Right renal cortex interstitium (tissue), 3 donors: Measurements from ENCODE around the gene DOK5. TPM values are rescaled to one million over a fixed set of nuclear protein-coding genes. Genes with fewer than 3 reads are reported as not detected.

Experiments
- DNase-seq, 3 donors: peaks; one replicate each; pipeline ENCODE4 v3.0.0-alpha.2; 2013; ENCODE audit warnings: low read depth in 3 of 3, low spot score in 2 of 3
- polyA plus RNA-seq, 3 donors: library from polyadenylated mRNA; unstranded; fragments of 120-200 nt; gene quantifications; one replicate each; pipeline ENCODE4 v1.2.1, GENCODE V29; 2013; ENCODE audit not compliant: insufficient read length in 3 of 3

DOK5 gene
- polyA plus RNA-seq, 3 donors: 10.7 to 11.4 (median 11.4) TPM

GRCh38 chr20:54606380-54606779 lies 131.0 kb downstream of the DOK5 start:
- no peak for DNase-seq

DNA sequence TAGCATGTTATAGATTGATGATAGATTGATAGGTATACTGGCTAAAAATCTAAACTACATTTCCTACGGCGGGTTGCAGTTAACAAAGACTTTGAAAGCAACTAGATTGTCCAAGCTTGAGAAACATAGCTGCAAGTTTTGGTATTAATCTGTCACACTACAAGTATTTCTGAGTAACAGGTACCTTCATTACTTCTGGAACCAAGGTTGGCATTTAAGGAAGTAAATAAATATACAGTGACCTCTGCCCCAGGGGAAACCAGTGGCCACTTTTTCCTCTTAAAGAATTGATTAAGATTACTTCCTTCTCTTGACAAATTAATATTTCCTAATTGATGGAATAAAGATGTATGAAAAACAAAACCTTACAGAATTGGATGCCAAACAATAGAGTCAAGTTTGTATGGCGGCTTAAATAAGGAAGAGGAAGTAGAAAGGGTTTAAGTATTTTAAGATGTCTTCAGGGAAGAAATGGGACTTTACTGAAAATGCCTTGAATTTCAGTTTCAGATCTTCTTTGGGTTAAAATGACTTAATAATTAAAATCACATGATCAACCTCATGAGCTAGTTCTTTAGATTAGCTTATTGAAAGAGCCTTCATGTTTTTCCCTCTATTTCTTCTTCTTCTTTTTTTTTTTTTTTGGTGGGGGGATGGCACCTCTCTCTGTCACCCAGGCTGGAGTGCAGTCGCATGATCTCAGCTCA lies 132.8 kb downstream of the DOK5 start:
- no peak for DNase-seq

GRCh38 chr20:54608943-54609342 lies 133.6 kb downstream of the DOK5 start:
- DNase-seq: no peak

DNA sequence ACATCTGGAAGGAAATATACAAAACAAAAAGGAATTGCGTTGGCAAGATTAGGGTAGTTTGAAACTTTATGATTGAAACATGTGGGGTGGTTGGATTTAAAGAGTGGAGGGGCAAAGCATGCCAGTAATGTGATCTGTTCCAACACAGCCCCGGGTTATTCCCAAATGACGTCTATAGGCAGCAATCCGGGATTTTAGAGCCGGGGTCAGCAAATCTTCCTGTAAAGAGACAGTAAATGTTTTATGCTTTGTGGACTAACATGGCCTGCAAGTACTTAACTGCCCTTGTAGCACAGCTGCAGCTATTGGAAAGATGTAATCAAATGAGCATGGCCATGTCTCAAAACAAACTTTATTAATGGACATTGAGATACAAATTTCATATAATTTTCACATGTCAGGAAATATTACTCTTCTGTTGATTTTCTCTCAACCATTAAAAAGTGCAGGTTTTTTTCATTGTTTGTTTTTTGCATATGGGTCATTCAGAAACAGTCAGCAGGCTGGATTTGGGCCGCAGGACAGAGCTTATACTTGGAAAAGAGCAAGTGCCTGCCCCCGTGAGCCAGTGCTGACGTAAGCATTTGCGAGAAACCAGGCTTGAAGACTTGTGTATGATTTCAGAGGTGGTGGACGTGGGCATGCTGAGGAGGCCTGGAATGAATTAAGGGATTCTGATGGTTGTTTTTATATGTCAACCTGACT lies 136.5 kb downstream of the DOK5 start:
- no peak for DNase-seq

- no peak for DNase-seq
Measured at GRCh38 chr20:54618412-54618811, 143.0 kb downstream of the DOK5 start.

DNA sequence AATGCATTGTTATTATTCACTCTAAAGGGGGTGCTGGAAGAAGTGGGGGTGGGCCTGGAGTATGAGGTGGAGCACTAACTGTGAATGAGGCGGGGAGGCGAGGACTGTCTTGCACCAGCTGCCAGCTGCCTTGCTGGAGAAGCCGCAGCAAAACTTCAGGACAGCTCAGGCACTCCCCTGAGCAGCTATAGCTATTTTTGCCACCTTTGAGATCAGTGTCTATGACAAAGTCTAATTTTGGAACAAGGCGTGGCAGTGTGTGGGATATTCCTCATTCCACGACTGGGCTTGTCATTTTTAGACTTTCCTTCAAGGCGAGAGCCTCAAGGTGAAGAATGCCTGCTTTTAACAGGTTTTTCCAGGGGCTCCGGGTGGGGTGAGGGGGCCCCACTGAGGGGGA lies 143.8 kb downstream of the DOK5 start:
- no peak for DNase-seq

- no peak for DNase-seq
Measured at GRCh38 chr20:54619682-54620081, 144.3 kb downstream of the DOK5 start.

DNA sequence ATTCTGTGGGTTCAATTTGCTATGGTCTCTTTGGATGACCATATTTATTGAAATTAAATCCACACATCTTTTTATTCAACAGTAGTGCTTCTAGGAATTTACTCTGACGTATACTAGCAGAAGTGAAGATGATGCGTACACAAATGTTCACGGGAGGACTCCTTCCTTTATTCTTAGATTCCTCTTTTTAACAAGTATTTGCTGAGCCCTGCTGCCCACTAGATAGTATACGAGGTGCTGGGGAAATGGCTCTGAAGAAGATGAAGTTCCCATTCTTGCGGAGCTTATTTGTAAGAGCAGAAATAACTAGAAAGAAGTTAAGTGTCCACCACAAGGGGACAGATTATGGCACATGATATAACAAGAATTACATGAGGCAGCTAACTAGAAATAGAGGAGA lies 145.2 kb downstream of the DOK5 start:
- DNase-seq: no peak

DNA sequence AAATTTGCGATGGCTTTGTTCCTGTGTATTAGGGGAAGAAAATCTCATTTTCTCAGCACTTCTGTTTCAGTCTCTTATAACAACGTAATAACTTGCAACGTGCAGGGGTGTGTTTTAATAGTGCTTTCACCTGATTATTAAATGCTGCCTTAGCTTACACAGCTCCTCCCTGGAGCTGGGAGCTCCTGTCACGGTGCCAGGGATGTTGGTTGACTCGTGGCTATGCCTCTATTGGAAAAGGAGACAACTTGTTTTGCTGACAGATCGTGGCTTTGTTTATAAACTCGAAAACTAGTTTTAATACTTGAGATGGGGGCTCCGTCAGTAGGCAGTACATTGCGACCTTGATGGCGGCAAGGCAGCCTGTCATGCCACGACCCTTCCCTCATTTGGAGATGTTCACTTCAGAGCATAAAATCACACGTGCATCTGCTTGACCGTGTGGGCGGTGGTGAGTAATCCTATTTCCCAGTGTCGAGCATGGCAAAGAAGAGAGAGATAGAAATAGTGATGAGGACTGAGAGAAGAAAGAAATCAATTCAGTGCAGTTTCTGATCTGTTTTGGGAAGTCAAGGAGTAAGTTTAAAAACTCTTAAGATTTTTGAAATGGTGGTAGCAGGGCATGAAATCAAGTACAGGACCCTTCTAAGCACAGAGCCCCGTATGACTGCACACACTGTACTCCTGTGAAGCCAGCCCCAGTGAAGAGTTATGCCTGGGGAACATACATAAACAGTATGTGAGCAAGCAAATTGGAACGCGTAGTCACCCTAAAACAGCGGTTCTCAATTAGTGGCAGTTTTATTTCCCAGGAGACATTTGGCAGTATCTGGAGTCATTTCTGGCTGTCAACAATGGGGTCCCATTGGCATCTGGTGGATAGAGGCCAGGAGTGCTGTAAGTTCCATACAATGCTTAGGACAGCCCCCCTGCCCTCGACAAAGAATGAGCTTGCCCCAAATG lies 147.2 kb downstream of the DOK5 start:
- DNase-seq: no peak

DNA sequence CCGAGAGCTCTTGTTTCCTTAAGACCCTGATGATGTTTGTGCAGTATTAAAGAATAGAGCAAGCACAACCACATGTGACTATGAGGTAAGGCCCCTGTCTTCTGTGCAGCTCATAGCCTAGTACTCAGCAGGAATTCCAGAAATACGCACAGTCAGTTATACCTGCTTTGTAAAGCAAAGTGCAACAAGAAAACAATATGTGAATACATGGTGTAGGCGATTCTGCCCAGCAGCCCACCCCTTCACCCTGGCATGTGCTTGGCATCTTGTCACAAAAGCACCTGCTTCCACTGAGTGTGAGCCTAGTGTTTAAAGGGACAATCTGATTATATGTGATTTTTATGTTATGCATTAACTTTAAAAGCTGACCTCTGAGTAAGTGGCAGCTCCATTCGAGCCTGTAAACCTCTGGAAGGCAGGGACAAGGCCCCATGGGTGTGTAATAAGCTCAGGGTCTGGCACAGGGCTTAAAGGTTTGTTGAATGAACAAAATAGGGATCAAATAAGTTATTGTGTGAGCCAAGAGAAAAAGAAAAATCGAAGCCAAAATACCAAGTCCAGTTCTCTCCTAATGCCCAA lies 148.7 kb downstream of the DOK5 start:
- DNase-seq: no peak

DNA sequence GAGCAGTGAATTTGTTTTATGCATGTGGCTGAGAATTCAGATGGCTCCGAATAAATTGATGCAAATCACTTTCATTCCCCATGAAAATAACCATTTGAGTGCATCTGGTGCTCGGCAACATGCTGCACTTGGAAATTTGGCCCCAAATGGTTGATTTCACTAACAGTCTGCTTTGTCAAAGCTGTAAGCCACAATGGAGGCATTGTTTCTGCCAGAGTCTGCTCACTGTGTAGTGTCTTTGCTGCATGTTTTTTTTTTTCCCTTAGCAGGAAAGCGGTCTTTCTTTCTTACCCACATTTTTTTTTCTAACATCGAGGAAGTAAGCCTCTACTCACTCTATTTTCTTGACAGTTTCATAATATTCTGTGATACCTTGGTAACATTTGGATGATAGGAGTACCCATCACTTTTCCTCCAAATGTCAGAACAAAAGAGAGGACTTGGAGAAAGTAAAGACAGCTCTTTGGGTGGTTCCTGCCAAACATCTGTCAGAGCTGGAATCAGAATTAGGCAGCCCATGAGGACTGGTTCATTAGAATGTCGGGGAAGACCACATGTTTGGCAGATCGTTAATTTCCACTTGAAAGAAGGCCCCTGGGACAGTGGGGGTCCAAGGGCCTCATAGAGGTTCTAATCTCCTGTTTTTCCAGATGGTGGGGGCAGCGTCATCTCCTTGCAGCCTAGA lies 149.5 kb downstream of the DOK5 start:
- DNase-seq: no peak

- DNase-seq: no peak
Measured at GRCh38 chr20:54625497-54625896, 150.1 kb downstream of the DOK5 start.

DNA sequence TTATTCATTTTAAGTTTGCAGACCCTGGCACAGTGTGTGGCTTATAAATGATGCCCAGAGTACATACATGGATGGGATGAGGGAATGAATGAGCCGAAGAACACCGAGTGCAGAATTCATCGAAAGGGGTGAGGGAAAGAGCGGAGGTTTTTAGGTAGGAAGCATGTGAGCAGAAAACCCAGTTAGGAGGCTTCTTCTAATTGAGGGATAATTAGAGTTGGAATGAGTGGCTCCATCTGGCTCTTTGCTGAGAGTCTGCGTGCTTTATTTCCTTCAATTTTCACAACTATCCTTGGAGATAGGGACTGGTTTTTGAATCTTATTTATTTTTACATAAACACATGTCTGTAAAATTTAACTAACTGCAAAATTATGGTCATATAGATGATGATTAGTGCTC lies 150.7 kb downstream of the DOK5 start:
- no peak for DNase-seq

- no peak for DNase-seq
Measured at GRCh38 chr20:54629632-54630031, 154.2 kb downstream of the DOK5 start.

DNA sequence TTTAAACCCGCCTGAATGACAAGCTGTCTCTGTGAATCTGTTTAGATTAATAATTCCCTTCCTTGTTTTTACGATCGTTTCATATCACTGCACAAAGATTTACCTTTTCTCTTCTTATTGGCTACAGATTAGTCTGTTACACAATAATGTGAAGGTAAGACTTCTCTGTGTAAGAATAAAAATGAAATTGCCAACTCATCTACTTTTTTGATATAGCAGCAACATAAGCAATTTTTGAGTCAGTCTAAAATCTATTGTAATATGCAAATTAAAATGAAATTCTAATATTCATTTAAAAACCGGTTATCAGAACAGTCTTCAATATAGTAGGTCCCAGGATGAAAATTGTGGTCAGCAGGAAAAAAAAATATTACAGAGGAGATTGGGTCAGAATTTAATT lies 155.2 kb downstream of the DOK5 start:
- no peak for DNase-seq

- no peak for DNase-seq
Measured at GRCh38 chr20:54631059-54631458, 155.7 kb downstream of the DOK5 start.

- DNase-seq: no peak
Measured at GRCh38 chr20:54633374-54634355, 158.3 kb downstream of the DOK5 start.

DNA sequence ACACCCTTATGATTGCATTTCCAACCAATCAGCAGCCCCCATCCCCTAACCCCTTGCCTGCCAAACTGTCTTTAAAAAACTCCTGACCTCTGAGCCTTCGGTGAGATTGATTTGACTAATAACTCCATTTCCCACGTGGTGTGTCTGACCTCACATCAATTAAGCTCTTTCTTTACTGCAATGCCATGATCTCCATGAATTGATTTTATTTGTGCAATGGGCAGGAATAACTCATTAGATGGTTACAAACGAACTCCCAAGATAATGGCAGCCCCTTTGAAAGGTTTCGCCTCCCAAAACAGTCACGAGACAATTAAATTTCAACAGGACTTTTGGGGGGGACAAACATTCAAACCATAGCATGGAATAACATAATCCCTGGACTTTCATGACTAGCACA lies 161.2 kb downstream of the DOK5 start:
- DNase-seq: no peak

- no peak for DNase-seq
Measured at GRCh38 chr20:54639941-54640340, 164.5 kb downstream of the DOK5 start.
